Activated CD8-positive, alpha-beta memory T cell treated with anti-CD3 and anti-CD28 coated beads for 48 hours (primary cell): ENCODE results near the gene MAPK8IP1.

Experiments used
- DNase-seq, 3 experiments: peaks; one replicate each; pipeline ENCODE4 v3.0.0-alpha.2; 2020; ENCODE audit warnings: low read depth in 2 of 3, low spot score in 2 of 3

The MAPK8IP1 gene

GRCh38 chr11:45925550-45925949 lies 40.1 kb downstream of the MAPK8IP1 start:
- no peak for DNase-seq

- no peak for DNase-seq
Measured at GRCh38 chr11:45926001-45926401, 40.5 kb downstream of the MAPK8IP1 start.

GRCh38 chr11:45926536-45927331 lies 41.3 kb downstream of the MAPK8IP1 start:
- no peak for DNase-seq

- no peak for DNase-seq
Measured at GRCh38 chr11:45927332-45927683, 41.9 kb downstream of the MAPK8IP1 start.

- no peak for DNase-seq
Measured at GRCh38 chr11:45927684-45928413, 42.4 kb downstream of the MAPK8IP1 start.

- no peak for DNase-seq
Measured at GRCh38 chr11:45928535-45929215, 43.2 kb downstream of the MAPK8IP1 start.

GRCh38 chr11:45929486-45930030 lies 44.1 kb downstream of the MAPK8IP1 start:
- no peak for DNase-seq

GRCh38 chr11:45930031-45930794 lies 44.8 kb downstream of the MAPK8IP1 start:
- DNase-seq = no peak

- DNase-seq = no peak
Measured at GRCh38 chr11:45930951-45931570, 45.6 kb downstream of the MAPK8IP1 start.

- DNase-seq = no peak
Measured at GRCh38 chr11:45931739-45932138, 46.3 kb downstream of the MAPK8IP1 start.

GRCh38 chr11:45932217-45932616 lies 46.8 kb downstream of the MAPK8IP1 start:
- DNase-seq = no peak

GRCh38 chr11:45933131-45933831 lies 47.8 kb downstream of the MAPK8IP1 start:
- DNase-seq = no peak

- DNase-seq = no peak
Measured at GRCh38 chr11:45933846-45934579, 48.6 kb downstream of the MAPK8IP1 start.

GRCh38 chr11:45934580-45935318 lies 49.3 kb downstream of the MAPK8IP1 start:
- DNase-seq = no peak

- DNase-seq = no peak
Measured at GRCh38 chr11:45935349-45936064, 50.1 kb downstream of the MAPK8IP1 start.

GRCh38 chr11:45936511-45937054 lies 51.1 kb downstream of the MAPK8IP1 start:
- no peak for DNase-seq

- DNase-seq = no peak
Measured at GRCh38 chr11:45937916-45938315, 52.5 kb downstream of the MAPK8IP1 start.

GRCh38 chr11:45939836-45940235 lies 54.4 kb downstream of the MAPK8IP1 start:
- no peak for DNase-seq
